ENCODE results near the gene KCNAB3. TPM values are rescaled to one million over a fixed set of nuclear protein-coding genes. Genes with fewer than 3 reads are reported as not detected.

KCNAB3 gene
- total RNA-seq, 1 donor, result under 0.01 TPM

DNA sequence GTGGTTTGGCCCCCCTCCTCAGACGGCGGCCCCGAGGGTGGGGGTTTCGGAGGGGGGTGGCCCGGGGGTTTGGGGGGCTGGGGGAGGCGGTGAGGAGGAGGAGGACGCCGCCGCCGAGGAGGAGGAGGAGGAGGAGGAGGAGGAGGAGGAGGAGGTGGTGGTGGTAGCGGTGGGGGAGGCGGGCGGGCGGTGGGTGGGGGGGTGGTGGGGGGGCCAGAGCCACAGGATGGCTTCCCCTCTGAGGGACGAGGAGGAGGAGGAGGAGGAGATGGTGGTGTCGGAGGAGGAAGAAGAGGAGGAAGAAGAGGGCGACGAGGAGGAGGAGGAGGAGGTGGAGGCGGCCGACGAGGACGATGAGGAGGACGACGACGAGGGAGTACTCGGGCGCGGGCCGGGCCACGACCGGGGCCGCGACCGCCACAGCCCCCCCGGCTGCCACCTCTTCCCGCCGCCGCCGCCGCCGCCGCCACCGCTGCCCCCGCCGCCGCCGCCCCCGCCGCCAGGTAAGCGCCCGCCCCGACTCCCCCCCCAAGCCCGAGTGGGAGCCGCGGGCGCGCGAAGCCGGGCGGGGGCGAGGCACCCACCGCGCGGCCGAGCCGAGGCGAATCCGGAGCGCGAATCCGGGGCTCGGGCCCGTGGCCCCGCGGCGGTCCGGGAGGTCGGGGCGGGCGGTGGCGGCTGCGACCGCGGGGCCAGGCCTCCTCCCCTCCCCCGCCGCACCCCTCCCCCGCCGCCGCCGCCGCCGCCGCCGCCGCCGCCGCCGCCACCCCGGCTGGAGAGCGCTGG is 44.9 kb downstream of the KCNAB3 start:
- Histone ChIP-seq H3K9me3 (ENCODE audit: low read depth, low read length) (no peaks in the 10 kb centered on the region), H3K36me3 (ENCODE audit: insufficient read depth, low read length) (peaks cover 28% of the 10 kb centered on the region), H3K4me2 (ENCODE audit: insufficient read depth, low read length) (peak overlapping the region; percentile 97), H3K27me3 (ENCODE audit: insufficient read depth, low read length) (no peaks in the 10 kb centered on the region), H3K79me2 (ENCODE audit: insufficient read depth, low read length) (peaks cover 27% of the 10 kb centered on the region), H4K20me1 (ENCODE audit: insufficient read depth, low read length) (peaks cover 18% of the 10 kb centered on the region), H3K27ac (ENCODE audit: low read depth, low read length) (no peak overlapping the region), H3K4me3 (ENCODE audit: insufficient read depth, low read length) (peak overlapping the region; percentile 95), H3K4me1 (ENCODE audit: insufficient read depth, low read length) (peaks cover 42% of the 10 kb centered on the region), H2AFZ (ENCODE audit: low read length) (no peak overlapping the region)
- TF ChIP-seq CTCF (IDR thresholded peaks at IDR 0.05; ENCODE audit: extremely low read depth, low read depth, low read length), result no peak
- DNase-seq (ENCODE audit: insufficient read length, low spot score, missing footprints), result peak; percentile 90

DNA sequence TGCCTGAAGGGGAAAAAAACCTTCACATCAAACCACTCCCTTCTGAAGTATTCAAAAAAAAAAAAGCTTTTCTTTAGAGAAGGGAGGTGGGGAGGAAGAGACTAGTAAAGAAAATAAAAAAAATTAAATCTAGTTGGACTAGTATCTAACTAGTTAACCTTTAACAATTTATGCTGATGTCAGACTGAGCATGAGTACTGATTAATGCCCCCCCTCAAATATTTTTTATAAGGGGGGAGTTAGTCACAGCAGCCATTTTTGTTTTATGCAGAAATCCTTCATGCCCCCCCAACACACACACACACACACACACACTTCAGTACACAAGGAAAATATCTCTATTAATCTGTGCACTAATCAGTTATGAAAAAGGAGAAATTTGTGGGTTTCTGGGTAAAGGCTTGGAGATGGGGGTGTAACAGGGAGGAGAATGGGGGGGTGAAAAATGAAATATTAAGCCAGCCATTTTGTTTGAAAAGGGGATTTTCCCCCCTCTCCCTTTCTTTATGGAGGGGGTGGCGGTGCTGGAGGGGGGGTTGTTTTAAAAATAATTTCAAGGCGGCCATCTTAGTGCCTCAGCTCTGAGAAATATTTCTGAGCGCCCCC is 45.8 kb downstream of the KCNAB3 start:
- TF ChIP-seq CTCF (IDR thresholded peaks at IDR 0.05; ENCODE audit: extremely low read depth, low read depth, low read length), result no peak
- Histone ChIP-seq H3K4me3 (ENCODE audit: insufficient read depth, low read length) (peak overlapping the region; percentile 64), H3K36me3 (ENCODE audit: insufficient read depth, low read length) (peaks cover 33% of the 10 kb centered on the region), H3K27ac (ENCODE audit: low read depth, low read length) (peak overlapping the region; percentile 68), H3K79me2 (ENCODE audit: insufficient read depth, low read length) (peaks cover 18% of the 10 kb centered on the region), H2AFZ (ENCODE audit: low read length) (peak overlapping the region; percentile 62), H3K4me2 (ENCODE audit: insufficient read depth, low read length) (peak overlapping the region; percentile 90), H3K27me3 (ENCODE audit: insufficient read depth, low read length) (no peaks in the 10 kb centered on the region), H4K20me1 (ENCODE audit: insufficient read depth, low read length) (peaks cover 9% of the 10 kb centered on the region), H3K4me1 (ENCODE audit: insufficient read depth, low read length) (peaks cover 33% of the 10 kb centered on the region), H3K9me3 (ENCODE audit: low read depth, low read length) (no peaks in the 10 kb centered on the region)
- DNase-seq (ENCODE audit: insufficient read length, low spot score, missing footprints), result peak; percentile 88

DNA sequence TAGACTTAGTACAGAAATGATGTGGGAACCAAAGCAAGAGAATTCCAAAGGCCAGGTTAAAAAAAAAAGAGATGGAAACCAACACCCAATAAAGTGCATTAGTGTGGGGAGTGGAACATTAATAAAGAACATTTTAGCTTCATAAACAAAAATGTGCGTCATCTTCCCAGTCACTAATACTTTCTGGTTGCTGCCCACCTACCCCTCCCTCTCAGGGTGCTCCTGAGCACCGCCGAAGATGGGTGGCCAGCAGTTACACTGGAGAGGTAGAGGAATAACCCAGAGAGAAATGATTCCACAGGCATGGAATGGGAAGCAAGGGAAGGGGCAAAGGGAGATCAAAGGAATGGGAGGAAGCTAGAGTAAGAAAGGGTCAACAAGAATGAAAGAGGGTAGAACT is 47.0 kb downstream of the KCNAB3 start:
- Histone ChIP-seq H3K36me3 (ENCODE audit: insufficient read depth, low read length) (peaks cover 38% of the 10 kb centered on the region), H3K27me3 (ENCODE audit: insufficient read depth, low read length) (no peaks in the 10 kb centered on the region), H3K4me1 (ENCODE audit: insufficient read depth, low read length) (peaks cover 21% of the 10 kb centered on the region), H4K20me1 (ENCODE audit: insufficient read depth, low read length) (no peaks in the 10 kb centered on the region), H3K4me3 (ENCODE audit: insufficient read depth, low read length) (no peak overlapping the region), H3K27ac (ENCODE audit: low read depth, low read length) (peak overlapping the region; percentile 68), H3K79me2 (ENCODE audit: insufficient read depth, low read length) (peaks cover 9% of the 10 kb centered on the region), H3K4me2 (ENCODE audit: insufficient read depth, low read length) (no peak overlapping the region), H3K9me3 (ENCODE audit: low read depth, low read length) (no peaks in the 10 kb centered on the region), H2AFZ (ENCODE audit: low read length) (no peak overlapping the region)
- no peak for DNase-seq (ENCODE audit: insufficient read length, low spot score, missing footprints)
- no peak for TF ChIP-seq CTCF (IDR thresholded peaks at IDR 0.05; ENCODE audit: extremely low read depth, low read depth, low read length)

DNA sequence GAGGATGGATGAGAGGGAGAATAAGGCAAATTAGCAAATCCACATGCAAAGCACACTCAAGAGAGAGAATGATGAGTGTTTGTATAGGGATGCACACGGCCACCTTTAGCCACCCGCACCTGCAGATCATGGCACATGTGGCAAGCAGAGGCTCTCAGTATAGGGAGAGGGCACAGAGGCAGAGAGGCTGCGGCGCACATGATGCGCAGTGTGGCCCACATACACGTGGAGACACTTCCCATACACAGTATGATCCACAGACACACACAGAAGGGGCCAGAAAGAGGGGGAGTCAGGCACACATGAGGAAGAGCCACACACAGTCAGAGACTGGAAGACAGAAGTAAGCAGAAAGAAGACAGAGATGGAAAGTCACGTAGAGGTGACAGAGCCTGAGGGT is 47.6 kb downstream of the KCNAB3 start:
- Histone ChIP-seq H3K36me3 (ENCODE audit: insufficient read depth, low read length) (peaks cover 38% of the 10 kb centered on the region), H2AFZ (ENCODE audit: low read length) (no peak overlapping the region), H3K4me3 (ENCODE audit: insufficient read depth, low read length) (no peak overlapping the region), H3K4me1 (ENCODE audit: insufficient read depth, low read length) (peaks cover 18% of the 10 kb centered on the region), H3K27ac (ENCODE audit: low read depth, low read length) (no peak overlapping the region), H4K20me1 (ENCODE audit: insufficient read depth, low read length) (no peaks in the 10 kb centered on the region), H3K4me2 (ENCODE audit: insufficient read depth, low read length) (no peak overlapping the region), H3K79me2 (ENCODE audit: insufficient read depth, low read length) (peaks cover 9% of the 10 kb centered on the region), H3K9me3 (ENCODE audit: low read depth, low read length) (no peaks in the 10 kb centered on the region), H3K27me3 (ENCODE audit: insufficient read depth, low read length) (no peaks in the 10 kb centered on the region)
- DNase-seq (ENCODE audit: insufficient read length, low spot score, missing footprints), result no peak
- no peak for TF ChIP-seq CTCF (IDR thresholded peaks at IDR 0.05; ENCODE audit: extremely low read depth, low read depth, low read length)
